Adrenal gland (tissue), 12 donors: Measurements from ENCODE around the gene BGN. TPM values are rescaled to one million over a fixed set of nuclear protein-coding genes. Genes with fewer than 3 reads are reported as not detected.

Experiments
- DNase-seq, 7 donors: peaks; one replicate each; pipeline ENCODE4 v3.0.0-alpha.2; 2019 to 2020
- H3K27ac ChIP-seq, 5 donors: fragments of 200-600 bp; sonication (generic) in 4 of 5; 1 replicate in 3 of 5; 2 replicates in 2 of 5; pipeline versions ENCODE4 v1.5.1 to v1.8.0; 2016 to 2020; ENCODE audit warnings: mild to moderate bottlenecking in 1 of 5
- H3K27me3 ChIP-seq: fragments of 200-600 bp; 2 replicates; pipeline ENCODE4 v1.8.0; 2021
- H3K36me3 ChIP-seq, 2 donors: fragments of 200-600 bp; replicated peaks in 1 of 2; 1 replicate in 1 of 2; 2 replicates in 1 of 2; pipeline versions ENCODE4 v1.5.1 to v1.8.0; 2018 to 2022
- H3K4me1 ChIP-seq, 2 donors: fragments of 200-600 bp; replicated peaks in 1 of 2; 1 replicate in 1 of 2; 2 replicates in 1 of 2; pipeline versions ENCODE4 v1.5.1 to v1.8.0; 2018 to 2021
- H3K4me3 ChIP-seq, 4 donors: fragments of 200-600 bp; sonication (generic) in 3 of 4; one replicate each; pipeline ENCODE4 v1.5.1; 2016 to 2018
- H3K9me3 ChIP-seq, 3 donors: fragments of 200-600 bp; sonication (generic) in 1 of 3; replicated peaks in 1 of 3; 1 replicate in 2 of 3; 2 replicates in 1 of 3; pipeline versions ENCODE4 v1.5.1 to v1.8.0; 2016 to 2021
- CTCF ChIP-seq, 6 experiments: fragments of 450-650 bp in 4 of 6; fragments of 200-600 bp in 2 of 6; sonication (generic) in 1 of 6; IDR thresholded peaks; 1 replicate in 5 of 6; 2 replicates in 1 of 6; pipeline versions ENCODE4 v1.5.1 to v1.8.0; 2016 to 2021; ENCODE audit warnings: antibody characterized with exemption in 6 of 6, mild to moderate bottlenecking in 2 of 6, moderate library complexity in 1 of 6
- POLR2A ChIP-seq, 2 donors: fragments of 450-650 bp; IDR thresholded peaks; one replicate each; pipeline ENCODE4 v1.6.1; 2017; ENCODE audit warnings: antibody characterized with exemption in 2 of 2, mild to moderate bottlenecking in 2 of 2, moderate library complexity in 1 of 2
- WGBS, 4 donors: extraction: QIAGEN DNeasy Blood & Tissue Kit in 2 of 4; methylation state at CpG; one replicate each; pipeline versions ENCODE4 v1.1.5 to v1.1.7; 2013 to 2017; 5-methylcytosine and 5-hydroxymethylcytosine counted together
- intact Hi-C, 2 donors: fragments of 100-400 bp; cut with DNase I; formaldehyde crosslinking; loops; one replicate each; pipeline versions ENCODE4 v1.14.1 to v1.15.0; 2022 to 2023
- polyA plus RNA-seq, 3 donors: library from polyadenylated mRNA; stranded (reverse); fragments of 200-250 nt in 2 of 3; fragments of 350-450 nt in 1 of 3; fragmentation: Illumina TruSeq in 1 of 3; extraction: RNeasy Lipid Tissue Mini Kit (QIAGEN cat#74804) in 1 of 3; gene quantifications; one replicate each; pipeline ENCODE4 v1.2.3, GENCODE V29; 2013 to 2014
- total RNA-seq, 9 donors: library from RNA; depleted of rRNA in 4 of 9; stranded (reverse); fragments of >200 nt in 4 of 9; fragments of 120-200 nt in 1 of 9; fragmentation: NEBNext Ultra II Directional in 1 of 9; extraction: Animal tissue kit (Norgen Biotek cat#: 25700) in 1 of 9; gene quantifications; one replicate each; pipeline versions ENCODE4 v1.1.0 to v1.2.4, GENCODE V29; 2013 to 2023
- donor health status: healthy with polysubstance abuse.
- donor health status: Bipolar disorder and iron deficiency.
- donor health status: DM: yes; HTN: yes; CAD: no.
- donor health status: DM: no; HTN: no; CAD: no.
- donor health status: DM: no; HTN: no; CAD: no.
- donor health status: DM: yes; HTN: yes; CAD: no.

The BGN gene
- total and polyA plus RNA-seq, 12 donors, result 18.9 to 598 (median 247) TPM

GRCh38 chrX:153454901-153455550, 39.8 kb upstream of the BGN start:
- no peaks in the 10 kb centered on the region for H3K9me3 ChIP-seq
- H3K4me1 ChIP-seq, result no peaks in the 10 kb centered on the region
- WGBS, 4 donors, result 82 to 100% (median 92%) methylated on average over 2 to 16 of the region's 16 CpGs
- H3K36me3 ChIP-seq, result no peaks in the 10 kb centered on the region
- no peak for TF ChIP-seq POLR2A (IDR thresholded peaks at IDR 0.05)
- TF ChIP-seq CTCF (IDR thresholded peaks at IDR 0.05), result no peak
- intact Hi-C loops, result no loop called here
- no peak for DNase-seq
- H3K27ac ChIP-seq, result no peak overlapping the region
- H3K27me3 ChIP-seq, result no peaks in the 10 kb centered on the region
- H3K4me3 ChIP-seq, result no peak overlapping the region

- Histone ChIP-seq H3K4me3 (no peak overlapping the region), H3K36me3 (no peaks in the 10 kb centered on the region), H3K9me3 (no peaks in the 10 kb centered on the region), H3K27ac (no peak overlapping the region), H3K4me1 (no peaks in the 10 kb centered on the region), H3K27me3 (no peaks in the 10 kb centered on the region)
- 81 to 89% (median 81%) methylated on average over 14 to 16 of the region's 16 CpGs; no CpG with 5 or more reads in 1 of the 4 donors for WGBS, 4 donors
- TF ChIP-seq POLR2A (IDR thresholded peaks at IDR 0.05) (no peak), CTCF (IDR thresholded peaks at IDR 0.05) (no peak)
- DNase-seq, result no peak
- intact Hi-C loops, result no loop called here
Measured at GRCh38 chrX:153455571-153455970, 39.2 kb upstream of the BGN start.

GRCh38 chrX:153456161-153456560, 38.6 kb upstream of the BGN start:
- WGBS, 4 donors, result 80 to 94% (median 83%) methylated on average over 3 to 12 of the region's 12 CpGs; no CpG with 5 or more reads in 1 of the 4 donors
- Histone ChIP-seq H3K4me3 (no peak overlapping the region), H3K27ac (no peak overlapping the region), H3K9me3 (no peaks in the 10 kb centered on the region), H3K36me3 (no peaks in the 10 kb centered on the region), H3K4me1 (no peaks in the 10 kb centered on the region), H3K27me3 (no peaks in the 10 kb centered on the region)
- no peak for TF ChIP-seq POLR2A (IDR thresholded peaks at IDR 0.05)
- TF ChIP-seq CTCF (IDR thresholded peaks at IDR 0.05), result no peak
- DNase-seq, result no peak
- intact Hi-C loops, result no loop called here

- DNase-seq, result no peak
- Histone ChIP-seq H3K4me3 (no peak overlapping the region), H3K9me3 (no peaks in the 10 kb centered on the region), H3K27ac (no peak overlapping the region), H3K27me3 (no peaks in the 10 kb centered on the region), H3K36me3 (no peaks in the 10 kb centered on the region), H3K4me1 (no peaks in the 10 kb centered on the region)
- TF ChIP-seq CTCF (IDR thresholded peaks at IDR 0.05) (no peak), POLR2A (IDR thresholded peaks at IDR 0.05) (no peak)
- WGBS, 4 donors, result 77 to 93% (median 85%) methylated on average over 7 to 9 of the region's 9 CpGs
- intact Hi-C loops, result no loop called here
Measured at GRCh38 chrX:153456704-153457103, 38.1 kb upstream of the BGN start.
